ENCODE data around the gene ABCA1. TPM values are rescaled to one million over a fixed set of nuclear protein-coding genes. Genes with fewer than 3 reads are reported as not detected.

ABCA1 gene
- polyA plus RNA-seq, 1 donor (not counting 4 experiments of a cell fraction or from before 2014, with no cell fraction given), result 23.0 TPM

- Histone ChIP-seq H3K27me3 (ENCODE audit: control insufficient read depth, extremely low read depth, insufficient read depth, low read length) (no peaks in the 10 kb centered on the region), H3K4me3 (ENCODE audit: control insufficient read depth in 2 of 3, extremely low read depth in 1 of 3, insufficient read depth in 2 of 3, low read depth in 1 of 3, low read length in 3 of 3) (no peak overlapping the region), H3K9ac (ENCODE audit: control insufficient read depth, extremely low read depth, insufficient read depth, low read length) (no peak overlapping the region), H3K79me2 (ENCODE audit: control insufficient read depth, insufficient read depth, low read length) (peaks cover 5% of the 10 kb centered on the region), H3K4me1 (ENCODE audit: control insufficient read depth, extremely low read depth, insufficient read depth, low read length) (no peaks in the 10 kb centered on the region), H3K9me1 (ENCODE audit: control insufficient read depth, extremely low read depth, insufficient read depth, low read length) (no peaks in the 10 kb centered on the region), H3K27ac (ENCODE audit: control insufficient read depth, insufficient read depth, low read length) (no peak overlapping the region), H3K4me2 (ENCODE audit: control insufficient read depth, extremely low read depth, insufficient read depth, low read depth, low read length) (no peak overlapping the region), H2AFZ (ENCODE audit: control insufficient read depth, low read length) (no peak overlapping the region), H3K9me3 (ENCODE audit: control insufficient read depth, low read depth, low read length) (no peaks in the 10 kb centered on the region), H3K36me3 (ENCODE audit: control insufficient read depth in 2 of 2, extremely low read depth in 1 of 2, insufficient read depth in 2 of 2, low read length in 2 of 2) (peaks cover 6 to 19% of the 10 kb centered on the region in 2 experiments), H4K20me1 (ENCODE audit: control insufficient read depth, extremely low read depth, insufficient read depth, low read length) (no peaks in the 10 kb centered on the region)
- FAIRE-seq (no peak), DNase-seq (ENCODE audit: low read depth, low spot score) (no peak)
- TF ChIP-seq CTCF (optimal IDR thresholded peaks at IDR 0.05 in 1 of 3, IDR thresholded peaks at IDR 0.05 in 1 of 3, conservative IDR thresholded peaks at IDR 0.05 in 1 of 3; ENCODE audit: extremely low read depth in 1 of 3, insufficient read depth in 2 of 3, low read length in 3 of 3) (no peak), EZH2 (IDR thresholded peaks at IDR 0.05; ENCODE audit: low read length) (no peak)
- dilution Hi-C loops (cut with MboI; ENCODE audit: extremely low pct_ligation_motif_present, low sequenced_read_pairs), result no loop called here
These were observed 84.2 kb downstream of the ABCA1 start for GRCh38 chr9:104843644-104844240.

- Histone ChIP-seq H3K4me2 (ENCODE audit: control insufficient read depth, extremely low read depth, insufficient read depth, low read depth, low read length) (no peak overlapping the region), H3K9me1 (ENCODE audit: control insufficient read depth, extremely low read depth, insufficient read depth, low read length) (no peaks in the 10 kb centered on the region), H2AFZ (ENCODE audit: control insufficient read depth, low read length) (no peak overlapping the region), H3K36me3 (ENCODE audit: control insufficient read depth in 2 of 2, extremely low read depth in 1 of 2, insufficient read depth in 2 of 2, low read length in 2 of 2) (peaks cover 6 to 19% of the 10 kb centered on the region in 2 experiments), H3K9ac (ENCODE audit: control insufficient read depth, extremely low read depth, insufficient read depth, low read length) (no peak overlapping the region), H3K9me3 (ENCODE audit: control insufficient read depth, low read depth, low read length) (no peaks in the 10 kb centered on the region), H3K27me3 (ENCODE audit: control insufficient read depth, extremely low read depth, insufficient read depth, low read length) (no peaks in the 10 kb centered on the region), H3K4me3 (ENCODE audit: control insufficient read depth in 2 of 3, extremely low read depth in 1 of 3, insufficient read depth in 2 of 3, low read depth in 1 of 3, low read length in 3 of 3) (no peak overlapping the region), H3K4me1 (ENCODE audit: control insufficient read depth, extremely low read depth, insufficient read depth, low read length) (no peaks in the 10 kb centered on the region), H3K27ac (ENCODE audit: control insufficient read depth, insufficient read depth, low read length) (no peak overlapping the region), H3K79me2 (ENCODE audit: control insufficient read depth, insufficient read depth, low read length) (peaks cover 2% of the 10 kb centered on the region), H4K20me1 (ENCODE audit: control insufficient read depth, extremely low read depth, insufficient read depth, low read length) (no peaks in the 10 kb centered on the region)
- no peak for TF ChIP-seq CTCF (optimal IDR thresholded peaks at IDR 0.05 in 1 of 3, IDR thresholded peaks at IDR 0.05 in 1 of 3, conservative IDR thresholded peaks at IDR 0.05 in 1 of 3; ENCODE audit: extremely low read depth in 1 of 3, insufficient read depth in 2 of 3, low read length in 3 of 3)
- TF ChIP-seq EZH2 (IDR thresholded peaks at IDR 0.05; ENCODE audit: low read length), result no peak
- dilution Hi-C loops (cut with MboI; ENCODE audit: extremely low pct_ligation_motif_present, low sequenced_read_pairs), result no loop called here
- DNase-seq (ENCODE audit: low read depth, low spot score) (no peak), FAIRE-seq (peak; percentile 26)
These were observed 85.3 kb downstream of the ABCA1 start for GRCh38 chr9:104842698-104843097.

Data from keratinocyte (primary cell).